GM19467 (cell line): ENCODE measurements around the gene MRPS18B.
A peak's percentile ranks its signal among the peaks of the same experiment; 100 is the strongest.
"Not testable (repeated sequence)": the region's sequence is repeated elsewhere in the genome, so short reads cannot be mapped to it uniquely, and the experiment has no call there.

Source experiments
- ATAC-seq: cut with Tn5 transposase; IDR thresholded peaks from one replicate; pipeline ENCODE4 v1.9.1; 2021; ENCODE audit warnings: mild to moderate bottlenecking, moderate library complexity; ENCODE audit not compliant: unreplicated experiment

MRPS18B gene

DNA sequence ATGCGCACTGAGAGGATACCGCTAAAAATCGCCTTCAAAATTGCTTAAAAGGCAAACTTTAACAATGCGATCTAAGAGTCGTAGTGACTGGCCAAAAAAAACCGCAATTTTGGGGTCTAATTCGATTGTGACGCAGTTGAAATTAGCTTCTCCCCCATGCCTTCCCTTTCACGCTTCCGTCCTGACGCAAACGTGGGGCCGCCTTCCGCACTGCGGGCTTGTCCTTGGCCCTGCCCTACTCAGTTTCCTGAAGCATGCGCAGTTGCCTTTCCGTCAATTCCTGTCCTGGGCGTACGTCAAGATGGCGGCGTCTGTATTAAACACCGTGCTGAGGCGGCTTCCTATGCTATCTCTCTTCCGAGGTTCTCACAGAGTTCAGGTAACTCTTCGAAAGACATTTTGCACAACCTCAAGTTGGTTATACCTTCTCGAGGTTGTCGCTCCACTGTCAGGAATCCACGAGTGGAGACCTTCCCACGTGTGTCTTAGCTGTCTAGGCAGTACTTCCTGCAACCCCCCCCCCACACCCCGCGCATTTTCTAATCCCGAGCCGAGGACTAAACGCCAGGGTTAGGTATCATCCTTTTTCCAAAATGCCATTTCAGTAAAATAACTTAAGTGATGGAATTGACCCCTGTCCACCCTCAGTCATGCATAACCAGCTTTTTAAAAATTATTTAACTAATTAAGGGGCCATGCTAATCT is at the start of gene MRPS18B:
TSS of gene MRPS18B (plus strand) at position 276 of the 705 bp plus-strand sequence. CDS start at position 302, 26 bp downstream.
- ATAC-seq = peak; percentile 69

DNA sequence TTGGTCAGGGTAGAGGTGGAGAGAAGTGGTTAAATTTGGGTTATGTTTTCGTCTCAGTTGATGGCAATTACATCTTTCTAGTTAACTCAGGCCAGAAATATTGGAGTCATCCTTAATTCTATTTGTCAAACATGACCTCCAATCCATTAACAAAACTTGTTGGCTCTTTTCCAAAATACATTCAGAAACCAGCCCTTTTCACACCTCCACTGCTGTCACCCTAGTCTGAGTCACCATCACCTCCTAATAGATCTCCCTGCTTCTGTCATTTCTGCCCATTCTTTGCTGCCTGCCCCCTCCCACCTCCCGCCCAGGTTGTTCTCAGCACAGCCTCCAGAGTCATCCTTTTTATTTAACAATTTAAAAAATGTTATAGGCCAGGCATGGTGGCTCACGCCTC is 49.4 kb upstream of the MRPS18B start:
- ATAC-seq = no peak

DNA sequence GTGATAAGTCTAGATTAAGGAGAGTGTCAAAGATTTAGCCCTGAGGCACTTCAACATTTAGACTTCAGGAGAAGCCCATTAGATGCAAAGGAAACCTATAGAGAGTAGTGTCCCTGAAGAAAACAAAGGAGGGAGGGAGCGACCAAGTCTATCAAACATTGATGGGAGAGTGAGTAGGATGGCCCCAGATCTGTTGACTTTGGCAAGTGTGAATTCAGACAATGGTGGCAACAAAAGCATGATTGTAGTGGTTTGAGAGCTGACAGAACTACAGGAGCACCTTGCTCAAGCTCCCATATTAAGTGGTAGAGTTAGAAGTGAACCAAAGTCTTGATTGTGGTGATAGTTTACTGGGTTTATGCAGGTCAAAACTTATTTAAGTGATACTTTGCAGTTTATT is 47.4 kb upstream of the MRPS18B start:
- no peak for ATAC-seq

GRCh38 chr6:30570740-30571074 is 46.9 kb upstream of the MRPS18B start:
- ATAC-seq = peak; percentile 3

GRCh38 chr6:30571075-30571761 is 46.4 kb upstream of the MRPS18B start, which contains the start of gene ABCF1:
ABCF1 (plus strand) TSS chr6:30571442; CDS start chr6:30571488, 46 bp downstream.
- ATAC-seq = peak; percentile 93

GRCh38 chr6:30571762-30572082 is 45.9 kb upstream of the MRPS18B start:
- ATAC-seq = no peak

DNA sequence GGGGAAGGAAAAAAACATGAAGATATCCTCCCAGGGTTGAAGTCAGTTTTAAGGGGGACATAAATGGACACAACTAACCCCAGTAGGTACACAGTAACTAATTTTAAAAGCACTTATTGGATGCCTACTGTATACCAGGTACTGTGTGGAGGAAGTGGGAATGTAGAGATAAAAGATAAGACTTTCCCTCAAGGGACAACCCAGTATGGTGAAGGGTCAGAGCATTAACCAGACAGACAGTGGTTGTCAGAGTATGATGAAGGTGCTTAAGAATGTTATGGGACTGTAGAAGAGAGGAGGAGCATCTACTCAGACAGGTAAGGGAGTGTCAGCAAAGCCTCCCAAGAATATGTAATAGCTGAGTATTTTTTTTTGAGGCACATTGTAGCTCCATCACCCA is 45.5 kb upstream of the MRPS18B start:
- no peak for ATAC-seq

GRCh38 chr6:30573113-30573512 is 44.5 kb upstream of the MRPS18B start:
- ATAC-seq = no peak

GRCh38 chr6:30578051-30578450 is 39.6 kb upstream of the MRPS18B start:
- no peak for ATAC-seq

- ATAC-seq = no peak
These were observed 33.7 kb upstream of the MRPS18B start for GRCh38 chr6:30583921-30584320.

- no peak for ATAC-seq
These were observed 27.8 kb upstream of the MRPS18B start for GRCh38 chr6:30589754-30590358.

- ATAC-seq = no peak
These were observed 27.1 kb upstream of the MRPS18B start for GRCh38 chr6:30590509-30590908.

DNA sequence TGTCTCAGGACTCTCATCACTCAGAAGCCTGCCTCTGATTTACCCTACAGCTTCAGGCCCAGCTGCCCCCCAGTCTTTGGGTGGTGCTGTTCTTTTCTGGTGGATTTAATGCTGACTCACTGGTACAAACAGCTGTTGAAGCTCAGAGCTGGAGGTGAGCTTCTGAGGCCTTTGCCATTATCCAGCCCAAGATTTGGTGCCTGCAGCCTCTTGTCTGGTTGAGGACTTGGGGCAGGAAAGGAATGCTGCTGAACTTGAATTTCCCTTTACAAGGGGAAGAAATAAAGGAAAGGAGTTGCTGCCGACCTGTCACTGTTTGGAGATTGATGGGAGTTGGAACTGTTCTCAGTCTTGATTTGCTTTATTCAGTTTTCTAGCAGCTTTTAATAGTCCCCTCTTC is 26.6 kb upstream of the MRPS18B start:
- ATAC-seq = no peak

- no peak for ATAC-seq
These were observed 25.4 kb upstream of the MRPS18B start for GRCh38 chr6:30592287-30592686.

DNA sequence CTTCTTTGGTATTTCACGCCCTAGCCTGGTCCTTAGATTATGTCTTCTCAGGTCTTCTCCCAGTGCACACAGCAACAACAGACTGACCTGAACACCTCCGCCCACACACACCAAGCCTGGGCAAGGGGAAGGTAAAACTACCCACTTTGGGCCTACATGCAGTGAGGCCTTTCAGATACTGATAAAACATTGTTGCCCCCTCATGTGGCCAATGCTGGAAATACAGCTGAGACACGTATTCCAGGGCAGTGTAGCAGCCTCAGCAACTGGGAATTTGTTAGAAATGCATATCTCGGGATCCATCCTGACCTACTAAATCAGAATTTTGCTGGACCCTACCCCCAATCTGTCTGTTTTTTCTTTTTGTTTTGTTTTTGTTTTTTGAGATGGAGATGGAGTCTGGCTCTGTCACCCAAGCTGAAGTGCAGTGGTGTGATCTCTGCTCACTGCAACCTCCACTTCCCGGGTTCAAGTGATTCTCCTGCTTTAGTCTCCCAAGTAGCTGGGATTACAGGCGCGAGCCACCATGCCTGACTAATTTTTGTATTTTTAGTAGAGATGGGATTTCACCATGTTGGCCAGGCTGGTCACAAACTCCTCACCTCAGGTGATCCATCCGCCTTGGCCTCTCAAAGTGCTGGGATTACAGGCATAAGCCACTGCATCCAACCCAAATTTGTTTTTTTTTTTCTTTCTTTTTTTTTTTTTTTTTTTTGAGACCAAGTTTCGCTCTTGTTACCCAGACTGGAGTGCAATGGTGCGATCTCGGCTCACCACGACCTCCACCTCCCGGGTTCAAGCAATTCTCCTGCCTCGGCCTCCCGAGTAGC is 20.1 kb upstream of the MRPS18B start:
- not testable (repeated sequence) for ATAC-seq

- ATAC-seq = no peak
These were observed 18.6 kb upstream of the MRPS18B start for GRCh38 chr6:30598912-30599624.

GRCh38 chr6:30599625-30600324 is 17.9 kb upstream of the MRPS18B start:
- ATAC-seq = no peak

DNA sequence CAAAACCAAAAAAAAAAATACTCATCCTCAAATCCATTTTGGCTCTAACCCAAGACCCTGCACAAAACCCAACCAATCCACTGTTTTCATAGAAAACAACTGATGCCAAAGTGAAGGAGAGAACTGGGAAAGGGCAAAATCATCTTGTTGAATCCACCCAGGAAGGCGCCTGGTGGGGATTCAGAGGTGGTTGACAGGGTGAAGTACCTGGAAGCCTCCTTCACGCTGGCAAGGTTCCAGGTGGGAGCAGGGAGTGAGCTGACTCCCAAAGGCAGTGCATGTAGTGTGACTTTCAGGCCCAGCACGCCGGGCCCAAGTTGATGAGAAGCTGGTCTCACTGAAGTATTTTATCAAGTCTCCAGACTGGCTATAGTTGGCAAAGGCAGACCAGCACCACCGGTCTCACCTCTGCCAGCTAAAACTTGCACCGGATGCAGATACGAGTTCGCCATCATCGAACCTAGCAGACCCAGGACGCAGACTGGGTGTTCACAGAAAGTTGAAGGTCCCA is 17.1 kb upstream of the MRPS18B start:
- ATAC-seq = no peak

- no peak for ATAC-seq
These were observed 16.2 kb upstream of the MRPS18B start for GRCh38 chr6:30601436-30601814.
